HG03159 (cell line): ENCODE data around the gene SCYGR6.

Source experiments
- ATAC-seq: cut with Tn5 transposase; IDR thresholded peaks from one replicate; pipeline ENCODE4 v1.9.1; 2021; ENCODE audit warnings: mild to moderate bottlenecking, moderate library complexity; ENCODE audit not compliant: unreplicated experiment

SCYGR6 gene

DNA sequence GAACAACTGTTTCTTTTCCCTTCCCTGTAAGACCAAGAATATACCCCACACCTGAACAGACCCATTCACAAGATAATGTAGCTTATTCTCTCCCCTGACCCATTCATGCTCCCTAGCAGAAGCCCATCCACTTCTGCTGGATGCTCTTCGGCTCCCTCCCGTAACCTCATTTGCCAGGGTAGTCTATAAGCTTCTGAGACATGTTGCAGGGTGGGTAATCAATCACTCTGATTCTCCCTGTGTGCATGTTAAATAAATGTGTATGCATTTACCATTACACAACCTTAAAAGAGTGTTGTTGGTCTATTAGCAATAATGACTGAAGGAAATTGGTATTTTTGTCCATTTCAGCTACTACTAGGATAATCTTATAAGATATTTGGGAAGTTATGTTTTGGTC is 8.1 kb downstream of the SCYGR6 start:
- ATAC-seq: no peak

DNA sequence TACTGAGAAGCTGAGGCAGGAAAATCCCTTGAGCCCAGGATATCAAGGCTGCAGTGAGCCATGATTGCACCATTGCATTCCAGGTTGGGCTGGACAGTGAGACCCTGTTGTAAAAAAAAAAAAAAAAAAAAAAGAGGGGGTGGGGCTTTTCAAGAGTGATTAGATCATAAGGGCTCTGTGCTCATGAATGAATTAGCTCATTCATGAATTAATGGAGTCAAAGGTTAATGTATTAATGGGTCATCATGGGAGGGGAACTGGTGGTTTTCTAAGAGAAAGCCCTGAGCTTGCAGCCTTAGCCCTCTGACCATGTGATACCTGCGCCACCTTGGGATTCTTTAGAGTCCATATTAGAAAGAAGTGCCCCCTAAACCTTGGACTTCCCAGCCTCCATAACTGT is 11.3 kb downstream of the SCYGR6 start:
- no peak for ATAC-seq

DNA sequence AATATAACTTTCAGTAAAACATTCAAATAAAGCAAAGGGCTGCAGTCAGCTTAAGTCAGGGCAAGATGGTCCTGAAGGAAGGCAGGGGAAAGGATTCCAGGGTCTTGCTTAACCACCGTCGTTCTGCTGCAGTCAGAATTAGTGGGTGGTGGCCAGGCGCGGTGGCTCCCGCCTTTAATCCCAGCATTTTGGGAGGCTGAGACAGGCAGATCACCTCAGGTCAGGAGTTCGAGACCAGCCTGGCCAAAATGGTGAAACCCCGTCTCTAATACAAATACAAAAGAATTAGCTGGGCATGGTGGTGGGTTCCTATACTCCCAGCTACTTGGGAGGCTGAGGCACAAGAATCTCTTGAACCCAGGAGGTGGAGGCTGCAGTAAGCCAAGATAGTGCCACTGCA is 13.6 kb downstream of the SCYGR6 start:
- ATAC-seq: no peak

DNA sequence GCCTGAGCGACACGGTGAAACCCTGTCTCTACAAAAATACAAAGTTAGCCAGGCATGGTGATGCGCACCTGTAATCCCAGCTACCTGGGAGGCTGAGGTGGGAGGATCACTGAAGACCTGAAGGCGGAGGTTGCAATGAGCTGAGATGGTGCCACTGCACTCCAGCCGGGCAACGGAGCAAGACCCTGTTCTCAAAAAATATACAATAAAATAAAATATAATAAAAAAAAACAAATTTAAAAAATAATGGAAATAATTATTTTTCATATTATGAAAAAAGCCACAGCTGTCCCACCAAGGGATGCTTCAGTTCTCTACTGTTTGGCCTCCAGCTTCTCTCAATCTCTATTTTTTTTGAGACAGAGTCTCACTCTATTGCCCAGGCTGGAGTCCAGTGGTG is 17.2 kb downstream of the SCYGR6 start:
- ATAC-seq: no peak

DNA sequence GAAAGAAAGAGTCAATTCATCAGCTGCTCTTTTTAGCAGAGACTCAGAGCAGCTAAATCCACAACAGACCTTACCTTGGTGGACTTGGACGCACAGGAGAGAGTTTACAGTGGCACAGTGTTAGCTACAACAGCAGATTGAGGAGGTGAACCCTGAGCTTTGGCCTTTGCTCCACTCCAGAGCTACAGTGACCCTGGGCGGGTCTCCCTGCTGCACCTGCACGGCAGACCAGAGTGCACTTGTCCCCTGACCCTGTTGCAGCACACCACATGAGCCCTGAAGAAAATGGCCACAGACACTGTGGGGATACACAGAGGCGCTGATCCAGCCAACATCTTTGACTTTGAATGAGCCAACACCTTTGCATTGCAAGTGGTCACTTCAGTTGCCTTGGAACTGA is 17.7 kb downstream of the SCYGR6 start:
- no peak for ATAC-seq

DNA sequence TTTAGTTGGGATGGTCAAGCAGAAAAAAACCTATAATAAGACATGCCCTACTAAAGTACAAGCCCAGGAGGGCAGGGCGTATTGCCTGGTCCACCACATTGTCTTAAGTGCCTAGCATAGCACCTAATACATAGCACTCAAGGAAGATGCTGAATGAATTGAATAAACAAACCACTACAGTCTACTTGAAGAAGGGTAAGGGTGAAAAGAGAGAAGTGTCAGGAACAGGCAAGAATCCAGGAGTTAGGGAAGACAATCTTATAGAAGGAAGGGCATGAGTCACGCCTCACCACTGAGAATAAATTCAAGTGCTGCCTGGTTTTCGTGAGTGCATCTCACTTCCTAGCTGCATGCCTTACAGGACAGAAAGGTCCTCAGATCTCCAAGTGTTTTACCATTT is 20.6 kb downstream of the SCYGR6 start:
- no peak for ATAC-seq

DNA sequence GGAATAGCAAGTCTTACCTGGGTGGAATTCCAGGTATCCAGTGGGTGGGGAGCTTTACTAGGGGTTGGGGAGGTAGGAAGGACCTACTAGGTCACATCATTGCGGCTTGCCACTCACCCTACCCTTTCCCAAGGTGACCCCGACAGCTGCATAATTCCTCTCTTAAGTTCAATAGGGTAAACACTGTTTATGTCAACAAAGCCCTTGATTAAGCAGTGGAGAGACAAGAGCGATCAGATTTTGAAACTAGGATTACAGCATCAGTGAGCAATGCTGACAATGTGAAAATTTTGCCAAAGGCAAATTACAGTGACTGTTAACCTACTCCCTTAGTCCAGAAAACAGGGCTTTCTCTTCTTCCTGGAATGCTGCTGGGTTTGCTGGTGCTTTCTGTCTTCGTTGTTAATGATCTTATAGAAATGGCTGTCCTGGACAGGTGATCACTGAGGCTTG is 21.3 kb downstream of the SCYGR6 start:
- no peak for ATAC-seq

DNA sequence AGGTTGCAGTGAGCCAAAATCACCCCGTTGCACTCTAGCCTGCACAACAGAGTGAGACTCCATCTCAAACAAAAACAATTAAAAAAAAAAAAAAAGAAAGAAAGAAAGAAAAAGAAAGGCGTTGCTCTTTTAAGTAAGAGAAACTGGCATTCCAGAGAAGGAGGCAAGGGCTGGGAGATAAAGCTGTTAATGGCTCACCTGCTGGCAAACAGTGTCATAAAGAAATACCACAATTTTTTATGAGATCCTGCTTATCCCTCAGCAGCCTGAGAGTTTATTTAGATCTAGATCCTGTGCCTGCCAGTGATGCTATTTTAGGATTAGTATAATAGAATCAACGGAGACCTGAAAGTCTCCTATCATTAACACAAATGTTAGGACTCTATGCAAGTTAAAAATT is 23.0 kb downstream of the SCYGR6 start:
- ATAC-seq: no peak

DNA sequence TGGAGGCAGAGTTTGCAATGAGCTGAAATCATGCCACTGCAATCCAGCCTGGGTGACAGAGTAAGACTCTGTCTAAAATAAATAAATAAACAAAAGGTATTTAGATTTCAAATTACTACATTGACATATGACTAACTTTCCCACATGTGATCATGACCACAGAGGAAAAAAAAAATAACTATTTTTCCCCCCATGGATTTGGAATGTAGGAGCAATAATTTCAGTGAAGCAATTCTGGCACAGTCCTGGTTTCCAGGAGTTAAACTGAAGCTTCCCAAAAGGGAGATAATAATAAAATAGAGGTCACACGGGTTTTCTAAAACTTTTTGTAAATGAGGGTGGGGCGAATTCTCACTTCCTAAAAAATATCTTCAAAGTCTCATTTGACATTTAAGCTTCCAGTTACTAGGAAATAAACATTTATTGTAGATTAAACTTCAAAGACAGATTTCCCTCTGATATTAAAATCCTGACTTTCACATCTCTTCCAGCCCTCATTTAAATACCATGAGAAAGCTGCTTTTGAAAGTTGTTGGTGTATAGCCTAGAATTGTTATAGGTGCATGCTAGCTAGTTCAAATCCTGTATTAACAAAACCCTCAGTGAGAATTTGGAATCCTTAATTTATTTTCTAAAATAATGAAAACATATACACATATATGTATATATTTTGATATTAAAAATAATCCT is 27.4 kb downstream of the SCYGR6 start:
- no peak for ATAC-seq

DNA sequence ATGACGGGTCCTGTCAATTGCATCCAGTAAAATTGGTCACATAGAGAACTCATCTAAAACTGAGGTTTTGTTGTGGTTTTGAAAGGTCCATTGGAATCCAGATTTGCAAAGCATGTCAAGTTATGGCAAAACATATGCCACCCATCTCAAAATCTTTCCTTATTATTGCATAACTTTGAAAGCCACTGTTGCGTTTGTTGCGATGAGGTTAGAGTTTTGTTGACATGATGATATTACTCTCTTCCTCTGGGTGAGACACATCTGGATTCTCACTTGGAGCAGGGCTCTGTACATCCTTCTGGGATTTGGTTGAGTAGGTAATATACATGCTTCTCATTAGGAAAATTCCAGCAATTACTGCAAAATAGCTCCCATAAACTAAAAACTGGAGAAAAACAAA is 37.4 kb downstream of the SCYGR6 start:
- no peak for ATAC-seq

DNA sequence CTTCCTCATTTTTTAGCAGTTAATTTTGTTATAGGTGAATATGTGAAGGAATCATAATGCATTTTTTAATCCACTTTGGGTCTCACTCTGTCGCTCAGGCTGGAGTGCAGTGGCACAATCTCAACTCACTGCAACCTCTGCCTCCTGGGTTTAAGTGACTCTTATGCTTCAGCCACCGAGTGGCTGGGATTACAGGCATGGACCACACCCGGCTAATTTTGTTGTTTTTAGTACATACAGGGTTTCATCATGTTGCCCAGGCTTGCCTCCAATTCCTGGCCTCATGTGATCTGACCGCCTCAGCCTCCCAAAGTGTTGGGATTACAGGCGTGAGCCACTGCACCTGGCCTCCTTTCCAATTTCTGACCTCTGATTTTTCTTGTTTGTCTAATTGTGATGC is 40.3 kb downstream of the SCYGR6 start:
- ATAC-seq: no peak

DNA sequence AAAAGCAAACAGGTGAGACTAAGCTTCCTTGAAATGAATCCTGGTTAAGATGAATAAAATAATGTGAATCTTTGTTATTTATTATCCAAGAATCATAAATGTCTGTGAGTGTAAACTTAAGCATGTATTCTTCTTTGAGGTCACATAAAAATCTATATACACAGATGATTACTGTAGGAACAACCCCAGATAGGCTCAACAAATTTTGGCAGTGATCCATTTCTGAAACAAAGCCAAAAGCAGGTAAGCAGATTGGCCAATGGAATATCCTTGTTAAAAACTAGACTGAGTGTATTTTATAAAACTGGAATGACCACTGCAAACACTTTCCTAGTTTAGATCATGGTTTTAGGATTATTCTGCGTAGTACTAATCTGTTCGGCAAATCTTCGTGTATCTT is 46.6 kb downstream of the SCYGR6 start:
- no peak for ATAC-seq

DNA sequence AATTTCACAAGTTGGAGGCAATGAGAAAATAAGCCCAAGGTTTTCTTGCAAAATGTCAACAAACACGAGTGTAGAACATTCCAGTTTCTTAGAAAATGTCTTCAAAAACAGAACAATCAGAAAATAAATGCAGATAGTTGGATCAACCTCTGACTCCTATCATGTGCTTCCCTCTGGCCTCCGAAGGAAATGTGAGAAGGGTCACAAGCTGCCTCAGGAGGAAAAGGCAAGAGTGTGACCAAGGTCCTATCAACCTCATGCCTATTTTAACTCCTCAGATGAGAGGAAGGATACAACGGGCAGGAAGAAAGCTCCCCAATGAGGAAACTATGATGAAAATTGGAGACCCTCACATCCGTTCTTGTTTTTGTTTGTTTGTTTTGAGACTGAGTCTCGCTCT is 50.1 kb downstream of the SCYGR6 start:
- ATAC-seq: no peak
